PC-3 (cell line): ENCODE measurements around the gene FLNB. TPM values are rescaled to one million over a fixed set of nuclear protein-coding genes. Genes with fewer than 3 reads are reported as not detected.

Experiments
- ATAC-seq: fragments of 200-7000 bp; cut with Tn5 transposase; 2 replicates; pipeline ENCODE4 v1.9.1; 2020; ENCODE audit warnings: mild to moderate bottlenecking, moderate library complexity
- BruUV-seq: library from RNA; stranded (reverse); fragments of 400-500 nt; replicated peaks from 2 replicates; lab custom pipeline; 2021; lab: Mats Ljungman, UMichigan
- CTCF ChIA-PET: fragments of 300-600 bp; sonication (Branson Sonifier 250); formaldehyde crosslinking; loops from one replicate; lab custom pipeline; 2022; ENCODE audit warnings: antibody characterized with exemption; lab: Charles Lee
- POLR2A ChIA-PET: fragments of 300-600 bp; sonication (Branson Sonifier 250); formaldehyde crosslinking; loops from one replicate; lab custom pipeline; 2022; ENCODE audit warnings: antibody characterized with exemption; ENCODE audit not compliant: unreplicated experiment; lab: Charles Lee
- DNase-seq: peaks from one replicate; pipeline ENCODE4 v3.0.0-alpha.2; 2015
- H2AFZ ChIP-seq: fragments of 300-600 bp; sonication (generic); 2 replicates; pipeline ENCODE4 v1.6.0; 2016; ENCODE audit warnings: antibody characterized with exemption, low read length
- H3F3A ChIP-seq: fragments of 300-600 bp; sonication (generic); one replicate; pipeline ENCODE4 v1.6.0; 2017; ENCODE audit warnings: antibody characterized with exemption, low read length, control low read depth, mild to moderate bottlenecking; ENCODE audit not compliant: unreplicated experiment
- H3K27ac ChIP-seq: fragments of 300-600 bp; sonication (generic); 2 replicates; pipeline ENCODE4 v1.5.1; 2016; ENCODE audit warnings: mild to moderate bottlenecking, low read length
- H3K27me3 ChIP-seq: fragments of 300-600 bp; sonication (generic); 2 replicates; pipeline ENCODE4 v1.6.1; 2016; ENCODE audit warnings: low read length, mixed read lengths
- H3K36me3 ChIP-seq: fragments of 300-600 bp; sonication (generic); 2 replicates; pipeline ENCODE4 v1.6.1; 2016; ENCODE audit warnings: low read depth, mixed run types, low read length, mixed read lengths
- H3K4me1 ChIP-seq: fragments of 300-600 bp; sonication (generic); 2 replicates; pipeline ENCODE4 v1.5.1; 2016; ENCODE audit warnings: low read length; ENCODE audit not compliant: insufficient read depth
- H3K4me2 ChIP-seq: fragments of 300-600 bp; sonication (generic); 2 replicates; pipeline ENCODE4 v1.6.0; 2016; ENCODE audit warnings: low read length
- H3K4me3 ChIP-seq: fragments of 300-600 bp; sonication (generic); 2 replicates; pipeline ENCODE4 v1.5.1; 2016; ENCODE audit warnings: mild to moderate bottlenecking, low read length, mixed read lengths
- H3K79me2 ChIP-seq: fragments of 300-600 bp; sonication (generic); 2 replicates; pipeline ENCODE4 v1.6.1; 2017; ENCODE audit warnings: low read length, mixed read lengths
- H3K9ac ChIP-seq: fragments of 300-600 bp; sonication (generic); 2 replicates; pipeline ENCODE4 v1.6.0; 2016; ENCODE audit warnings: mild to moderate bottlenecking, low read length
- H3K9me2 ChIP-seq: fragments of 300-600 bp; sonication (generic); replicated peaks from 2 replicates; pipeline ENCODE4 v1.6.1; 2016; ENCODE audit warnings: mixed run types, low read length, mixed read lengths
- H3K9me3 ChIP-seq: fragments of 300-600 bp; sonication (generic); 2 replicates; pipeline ENCODE4 v1.6.1; 2016; ENCODE audit warnings: low read length, mixed read lengths
- H4K20me1 ChIP-seq: fragments of 300-600 bp; sonication (generic); 2 replicates; pipeline ENCODE4 v1.6.1; 2016; ENCODE audit warnings: low read length, mixed read lengths
- CTCF ChIP-seq: fragments of 300-600 bp; sonication (generic); conservative IDR thresholded peaks from 2 replicates; pipeline ENCODE4 v1.5.1; 2017; ENCODE audit warnings: antibody characterized with exemption, low read depth, mild to moderate bottlenecking, low read length
- EZH2 ChIP-seq: fragments of 300-600 bp; sonication (generic); IDR thresholded peaks from one replicate; pipeline ENCODE4 v1.6.1; 2017; ENCODE audit warnings: antibody characterized with exemption, mild to moderate bottlenecking, low read length; ENCODE audit not compliant: unreplicated experiment
- EZH2phosphoT487 ChIP-seq: fragments of 300-600 bp; sonication (generic); IDR thresholded peaks from 2 replicates; pipeline ENCODE4 v1.6.1; 2018; ENCODE audit warnings: mild to moderate bottlenecking, antibody characterized with exemption, low read length, borderline replicate concordance
- intact Hi-C: fragments of 100-400 bp; cut with micrococcal nuclease; formaldehyde crosslinking; loops from 2 replicates; pipeline ENCODE4 v1.9.0; 2023
- total RNA-seq: library from RNA; depleted of rRNA; stranded (reverse); fragments of >200 nt; gene quantifications from 2 replicates; pipeline ENCODE4 v1.2.3, GENCODE V29; 2014

Gene FLNB
- total RNA-seq, 1 experiment from 2014 or later: 505 TPM

GRCh38 chr3:58072052-58072762 is 64.0 kb downstream of the FLNB start:
- Histone ChIP-seq H3K79me2 (peaks cover 100% of the 10 kb centered on the region), H3K27me3 (no peaks in the 10 kb centered on the region), H4K20me1 (peaks cover 80% of the 10 kb centered on the region), H3K9ac (no peak overlapping the region), H3K9me3 (no peaks in the 10 kb centered on the region), H3K4me1 (0 out of 2 replicates have a peak, but pooled peaks cover 2% of the 10 kb centered on the region), H3F3A (peaks cover 4% of the 10 kb centered on the region), H2AFZ (no peak overlapping the region), H3K36me3 (peaks cover 17% of the 10 kb centered on the region), H3K27ac (no peak overlapping the region), H3K4me2 (no peak overlapping the region), H3K4me3 (no peak overlapping the region), H3K9me2 (no peaks in the 10 kb centered on the region)
- ChIA-PET POLR2A (interaction anchor here (0.5 kb wide), 1 partner anchor 48 kb away, joined by 12 read pairs; no protein-coding TSS in a partner anchor), CTCF (no interaction called here)
- DNase-seq: no peak
- no TSS peak for BruUV-seq
- TF ChIP-seq EZH2phosphoT487 (no peak), EZH2 (no peak), CTCF (no peak)
- intact Hi-C loops: no loop called here
- ATAC-seq: no peak

- no peak overlapping the region for H3K4me2 ChIP-seq
- H3K9me3 ChIP-seq: no peaks in the 10 kb centered on the region
- H3K79me2 ChIP-seq: peaks cover 100% of the 10 kb centered on the region
- H2AFZ ChIP-seq: no peak overlapping the region
- DNase-seq (no peak), ATAC-seq (no peak)
- BruUV-seq: no TSS peak
- H3K4me3 ChIP-seq: no peak overlapping the region
- TF ChIP-seq EZH2 (no peak), CTCF (no peak), EZH2phosphoT487 (no peak)
- H3K9ac ChIP-seq: no peak overlapping the region
- H3K27me3 ChIP-seq: no peaks in the 10 kb centered on the region
- H3K9me2 ChIP-seq: no peaks in the 10 kb centered on the region
- ChIA-PET CTCF (no interaction called here), POLR2A (interaction anchor here (0.6 kb wide), 1 partner anchor 1191 kb away, joined by 3 read pairs; no protein-coding TSS in a partner anchor)
- no peaks in the 10 kb centered on the region for H3K4me1 ChIP-seq
- peaks cover 4% of the 10 kb centered on the region for H3F3A ChIP-seq
- H4K20me1 ChIP-seq: peaks cover 81% of the 10 kb centered on the region
- H3K27ac ChIP-seq: no peak overlapping the region
- peaks cover 22% of the 10 kb centered on the region for H3K36me3 ChIP-seq
- intact Hi-C loops: no loop called here
Observed at GRCh38 chr3:58072763-58073130, 64.5 kb downstream of the FLNB start.
